Retinal pigment epithelial cell (primary cell): ENCODE measurements around the gene PPIL1.
A peak's percentile ranks its signal among the peaks of the same experiment; 100 is the strongest.

Experiments
- DNase-seq: peaks from one replicate; pipeline ENCODE4 v3.0.0-alpha.2; 2010; ENCODE audit warnings: low read depth
- H3K4me3 ChIP-seq: 2 replicates; pipeline ENCODE4 v1.5.1; 2011; ENCODE audit warnings: mild to moderate bottlenecking, low read length, control low read depth, moderate library complexity
- TF ChIP-seq, protein P1 (sequence below): conservative IDR thresholded peaks from 2 replicates; pipeline ENCODE4 v1.5.1; 2011; ENCODE audit warnings: low read depth, low read length, control low read depth, inconsistent platforms

PPIL1 gene

DNA sequence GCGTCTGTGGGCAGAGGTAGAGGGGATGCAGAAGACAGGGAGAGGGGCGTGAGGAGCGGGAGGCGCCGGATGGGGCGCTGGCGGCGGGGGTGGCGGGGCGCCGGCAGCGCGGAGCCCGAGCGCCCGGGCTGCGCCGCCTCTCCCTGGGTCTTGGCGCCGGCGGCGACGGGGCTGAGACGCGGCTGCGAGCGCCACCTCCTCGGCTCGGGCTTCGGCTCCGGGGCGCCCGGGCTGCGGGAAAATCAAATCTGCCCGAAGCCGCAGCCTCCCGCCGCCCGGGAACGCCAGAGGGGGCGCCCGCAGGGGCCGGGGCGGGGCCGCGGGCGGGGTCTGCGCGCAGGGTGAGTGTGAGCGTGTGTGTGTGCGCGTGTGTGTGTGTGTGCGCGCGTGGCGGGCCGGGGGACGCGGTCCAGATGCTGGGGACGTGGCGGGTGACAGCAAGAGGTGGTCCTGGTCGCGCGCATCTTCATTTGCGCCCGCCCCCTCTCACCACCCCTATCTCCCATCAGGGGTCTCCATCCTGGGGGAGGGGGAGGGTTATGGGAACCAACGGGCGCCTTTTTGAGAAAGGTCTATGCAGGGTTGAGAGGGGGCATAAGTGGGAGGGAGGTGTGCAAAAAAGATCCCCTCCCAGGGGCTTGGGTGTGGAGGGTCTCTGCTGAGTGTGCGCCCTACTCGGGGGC, 34.7 kb downstream of the PPIL1 start:
- H3K4me3 ChIP-seq = peak overlapping the region; percentile 51
- no peak for DNase-seq
- TF ChIP-seq, protein P1, sequence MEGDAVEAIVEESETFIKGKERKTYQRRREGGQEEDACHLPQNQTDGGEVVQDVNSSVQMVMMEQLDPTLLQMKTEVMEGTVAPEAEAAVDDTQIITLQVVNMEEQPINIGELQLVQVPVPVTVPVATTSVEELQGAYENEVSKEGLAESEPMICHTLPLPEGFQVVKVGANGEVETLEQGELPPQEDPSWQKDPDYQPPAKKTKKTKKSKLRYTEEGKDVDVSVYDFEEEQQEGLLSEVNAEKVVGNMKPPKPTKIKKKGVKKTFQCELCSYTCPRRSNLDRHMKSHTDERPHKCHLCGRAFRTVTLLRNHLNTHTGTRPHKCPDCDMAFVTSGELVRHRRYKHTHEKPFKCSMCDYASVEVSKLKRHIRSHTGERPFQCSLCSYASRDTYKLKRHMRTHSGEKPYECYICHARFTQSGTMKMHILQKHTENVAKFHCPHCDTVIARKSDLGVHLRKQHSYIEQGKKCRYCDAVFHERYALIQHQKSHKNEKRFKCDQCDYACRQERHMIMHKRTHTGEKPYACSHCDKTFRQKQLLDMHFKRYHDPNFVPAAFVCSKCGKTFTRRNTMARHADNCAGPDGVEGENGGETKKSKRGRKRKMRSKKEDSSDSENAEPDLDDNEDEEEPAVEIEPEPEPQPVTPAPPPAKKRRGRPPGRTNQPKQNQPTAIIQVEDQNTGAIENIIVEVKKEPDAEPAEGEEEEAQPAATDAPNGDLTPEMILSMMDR = no peak

DNA sequence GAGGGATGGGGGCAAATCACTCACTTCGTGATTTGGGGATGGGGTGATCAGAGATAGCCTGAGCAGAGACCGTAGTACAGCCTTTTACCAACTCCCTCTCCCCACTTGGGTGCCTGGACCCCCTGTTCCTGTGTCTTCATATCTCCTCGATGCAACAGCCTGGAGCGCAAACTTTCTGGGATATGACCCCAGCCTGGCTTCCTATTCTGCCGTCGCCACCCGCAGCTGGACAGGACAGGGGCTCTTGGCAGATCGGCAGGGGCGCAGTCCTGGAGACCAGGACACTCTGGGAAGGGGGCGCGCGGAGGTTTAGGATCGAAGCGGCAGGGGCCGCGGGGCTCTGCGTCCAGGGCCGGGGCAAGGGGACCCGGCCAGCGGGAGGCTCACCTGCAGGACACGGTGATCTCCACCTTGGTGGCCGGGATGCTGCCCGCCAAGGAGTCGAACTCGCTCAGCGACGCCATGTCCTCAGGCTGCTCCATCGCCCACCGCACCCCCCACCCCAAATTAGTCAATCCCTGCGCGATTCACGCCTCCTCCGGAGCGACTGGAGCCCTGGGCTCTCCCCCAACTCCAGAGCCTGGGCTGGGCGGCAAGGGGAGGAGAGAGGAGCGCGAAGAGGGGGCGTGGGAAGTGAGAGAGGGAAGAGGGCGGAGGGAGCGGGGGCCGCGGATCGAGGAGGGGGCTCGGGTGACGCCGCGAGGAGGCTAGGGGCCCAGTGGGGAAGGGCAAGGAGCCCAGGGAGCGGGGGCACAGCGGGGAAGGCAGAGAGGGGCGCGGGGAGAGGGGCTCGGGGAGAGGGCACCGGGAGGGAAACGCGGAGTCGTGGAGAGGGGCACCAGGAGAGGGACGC, 35.5 kb downstream of the PPIL1 start, which contains the start of gene CPNE5:
Gene CPNE5 (minus strand): TSS at position 549 of the 853 bp plus-strand sequence. CDS start 67 bp downstream, at position 482.
- no peak for DNase-seq
- peak within 1 kb of the TSS; percentile 51 for H3K4me3 ChIP-seq
- TF ChIP-seq, protein P1 = no peak

DNA sequence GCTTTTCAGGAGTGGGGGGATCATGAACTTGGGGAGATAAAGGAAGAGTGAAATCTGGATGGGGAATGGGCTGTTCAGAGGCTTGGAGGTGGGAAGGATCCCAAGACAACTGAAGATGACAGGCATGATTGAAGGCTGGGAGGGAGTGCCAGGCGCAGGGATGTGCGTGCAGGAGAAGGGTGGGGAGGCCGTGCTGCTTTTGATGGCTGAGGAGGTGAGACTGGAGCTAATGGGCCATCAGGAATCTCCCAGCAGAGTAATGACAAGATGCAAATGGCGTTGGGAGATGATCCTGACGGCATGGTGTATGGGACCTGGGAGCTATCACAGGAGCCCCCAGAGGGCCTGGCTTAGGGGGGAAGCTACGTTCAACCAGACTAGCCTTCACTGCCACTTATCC, 36.9 kb downstream of the PPIL1 start:
- DNase-seq = no peak
- H3K4me3 ChIP-seq = no peak overlapping the region
- TF ChIP-seq, protein P1 = no peak

GRCh38 chr6:36837022-36837339, 37.6 kb downstream of the PPIL1 start:
- no peak overlapping the region for H3K4me3 ChIP-seq
- TF ChIP-seq, protein P1 = no peak
- DNase-seq = no peak

GRCh38 chr6:36836111-36837021, 38.2 kb downstream of the PPIL1 start:
- DNase-seq = no peak
- no peak overlapping the region for H3K4me3 ChIP-seq
- TF ChIP-seq, protein P1 = peak; percentile 26

DNA sequence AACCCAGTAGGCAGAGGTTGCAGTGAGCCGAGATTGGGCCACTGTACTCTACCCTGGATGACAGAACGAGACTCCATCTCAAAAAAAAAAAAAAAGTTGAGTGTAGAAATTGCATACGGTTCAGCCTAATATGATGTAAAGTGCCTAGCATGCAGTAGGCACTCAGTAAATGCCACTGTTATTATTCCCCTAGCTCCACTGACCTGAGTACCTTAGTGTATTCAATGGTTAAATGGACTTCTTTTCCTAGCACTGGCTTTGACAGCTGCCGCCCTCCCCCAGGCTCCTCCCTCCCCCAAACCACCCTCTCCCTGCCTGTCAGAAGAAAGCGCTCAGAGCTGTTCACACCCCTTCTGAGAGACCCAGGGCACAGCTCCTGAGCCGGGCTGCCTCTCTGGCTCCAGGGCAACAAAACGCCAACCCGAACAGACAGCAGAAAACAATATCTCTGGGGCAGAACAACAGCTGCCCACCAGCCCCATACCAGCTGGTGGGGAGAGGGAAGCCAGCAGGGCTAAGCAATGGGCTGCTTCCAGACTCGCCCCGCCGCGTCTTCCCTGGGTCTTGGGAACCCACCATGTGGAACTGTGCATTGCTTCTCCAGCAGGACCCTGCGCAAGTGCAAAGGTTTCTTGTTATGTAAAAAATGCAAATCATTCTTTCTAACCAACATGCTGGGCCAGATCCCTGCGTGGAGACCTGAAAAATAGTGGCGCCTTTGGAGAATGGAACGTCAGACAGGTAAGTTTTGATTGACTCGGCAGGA, 39.8 kb downstream of the PPIL1 start:
- TF ChIP-seq, protein P1 = no peak
- no peak overlapping the region for H3K4me3 ChIP-seq

More for the DNA sequence above, 39.8 kb downstream of the PPIL1 start:
- no peak for DNase-seq
